AG09309 (cell line): ENCODE measurements around the gene NPHP4.

ENCODE experiments used
- DNase-seq: peaks from one replicate; pipeline ENCODE4 v3.0.0-alpha.2; 2010; ENCODE audit warnings: low read depth
- H3K4me3 ChIP-seq: 2 replicates; pipeline ENCODE4 v1.5.1; 2011; ENCODE audit warnings: mild to moderate bottlenecking, low read depth, low read length, moderate library complexity; ENCODE audit not compliant: control insufficient read depth
- TF ChIP-seq, protein P1 (sequence below): IDR thresholded peaks from 2 replicates; pipeline ENCODE4 v1.5.1; 2011; ENCODE audit warnings: mild to moderate bottlenecking, low read depth, low read length, inconsistent platforms; ENCODE audit not compliant: insufficient read depth, control insufficient read depth; ENCODE audit errors: missing control alignments

Gene NPHP4

GRCh38 chr1:5939271-5940170, 52.7 kb downstream of the NPHP4 start:
- no peak overlapping the region for H3K4me3 ChIP-seq
- TF ChIP-seq, protein P1, sequence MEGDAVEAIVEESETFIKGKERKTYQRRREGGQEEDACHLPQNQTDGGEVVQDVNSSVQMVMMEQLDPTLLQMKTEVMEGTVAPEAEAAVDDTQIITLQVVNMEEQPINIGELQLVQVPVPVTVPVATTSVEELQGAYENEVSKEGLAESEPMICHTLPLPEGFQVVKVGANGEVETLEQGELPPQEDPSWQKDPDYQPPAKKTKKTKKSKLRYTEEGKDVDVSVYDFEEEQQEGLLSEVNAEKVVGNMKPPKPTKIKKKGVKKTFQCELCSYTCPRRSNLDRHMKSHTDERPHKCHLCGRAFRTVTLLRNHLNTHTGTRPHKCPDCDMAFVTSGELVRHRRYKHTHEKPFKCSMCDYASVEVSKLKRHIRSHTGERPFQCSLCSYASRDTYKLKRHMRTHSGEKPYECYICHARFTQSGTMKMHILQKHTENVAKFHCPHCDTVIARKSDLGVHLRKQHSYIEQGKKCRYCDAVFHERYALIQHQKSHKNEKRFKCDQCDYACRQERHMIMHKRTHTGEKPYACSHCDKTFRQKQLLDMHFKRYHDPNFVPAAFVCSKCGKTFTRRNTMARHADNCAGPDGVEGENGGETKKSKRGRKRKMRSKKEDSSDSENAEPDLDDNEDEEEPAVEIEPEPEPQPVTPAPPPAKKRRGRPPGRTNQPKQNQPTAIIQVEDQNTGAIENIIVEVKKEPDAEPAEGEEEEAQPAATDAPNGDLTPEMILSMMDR, result no peak
- no peak for DNase-seq

- TF ChIP-seq, protein P1, result no peak
- peak overlapping the region; percentile 8; the same call in 1 of the 2 replicates for H3K4me3 ChIP-seq
- DNase-seq, result peak; percentile 61
Observed at GRCh38 chr1:5938101-5938646, 54.1 kb downstream of the NPHP4 start.

DNA sequence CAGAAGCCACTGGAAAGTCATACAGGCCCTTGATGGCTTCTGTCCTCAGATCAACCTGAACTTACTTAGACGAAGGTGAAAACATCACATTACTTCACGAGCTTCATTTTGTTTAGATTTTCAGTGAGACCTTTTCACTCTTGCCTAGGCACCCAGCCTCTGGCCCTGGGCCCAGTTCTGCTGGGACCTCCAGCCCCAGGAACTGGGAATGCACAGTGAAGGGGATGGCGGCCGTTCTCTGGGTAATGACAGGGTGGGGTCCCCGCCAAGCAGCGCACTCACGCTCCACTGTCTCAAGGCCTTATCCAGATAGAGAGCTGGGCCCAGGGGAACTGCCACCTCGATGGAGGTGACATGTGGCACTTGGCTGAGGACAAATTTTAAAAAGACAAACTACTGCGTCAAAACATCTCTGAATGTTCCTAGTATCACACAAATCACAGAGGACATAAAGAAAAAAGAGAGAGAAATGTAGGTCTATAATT, 54.8 kb downstream of the NPHP4 start:
- no peak overlapping the region for H3K4me3 ChIP-seq
- TF ChIP-seq, protein P1, result no peak
- DNase-seq, result no peak

GRCh38 chr1:5936621-5937372, 55.4 kb downstream of the NPHP4 start:
- no peak overlapping the region for H3K4me3 ChIP-seq
- TF ChIP-seq, protein P1, result no peak
- DNase-seq, result no peak

GRCh38 chr1:5936126-5936525, 56.1 kb downstream of the NPHP4 start:
- TF ChIP-seq, protein P1, result no peak
- no peak overlapping the region for H3K4me3 ChIP-seq
- DNase-seq, result no peak

GRCh38 chr1:5935026-5935425, 57.2 kb downstream of the NPHP4 start:
- no peak for DNase-seq
- TF ChIP-seq, protein P1, result no peak

More at GRCh38 chr1:5935026-5935425, 57.2 kb downstream of the NPHP4 start:
- no peak overlapping the region for H3K4me3 ChIP-seq
